CD14-positive monocyte (primary cell): ENCODE measurements around the gene GLDC. TPM values are rescaled to one million over a fixed set of nuclear protein-coding genes. Genes with fewer than 3 reads are reported as not detected.
A peak's percentile ranks its signal among the peaks of the same experiment; 100 is the strongest.

Source experiments
- DNase-seq, 3 donors: peaks; one replicate each; pipeline ENCODE4 v3.0.0-alpha.2; 2011 to 2022
- H2AFZ ChIP-seq: 2 replicates; pipeline ENCODE4 v1.6.0; 2012; ENCODE audit warnings: mild to moderate bottlenecking, low read depth, low read length, inconsistent platforms; ENCODE audit not compliant: insufficient read depth, poor library complexity, severe bottlenecking
- H3K27ac ChIP-seq, 2 donors: 1 replicate in 1 of 2; 2 replicates in 1 of 2; pipeline ENCODE4 v1.5.1; 2012 to 2013; ENCODE audit warnings: low read length in 2 of 2, control low read depth in 1 of 2, inconsistent platforms in 1 of 2, low read depth in 1 of 2, mild to moderate bottlenecking in 1 of 2
- H3K27me3 ChIP-seq, 2 donors: one replicate each; pipeline versions ENCODE4 v1.6.0 to v1.6.1; 2011 to 2013; ENCODE audit warnings: low read length in 2 of 2; ENCODE audit not compliant: control insufficient read depth in 2 of 2, insufficient read depth in 2 of 2
- H3K36me3 ChIP-seq, 2 donors: replicated peaks in 1 of 2; 1 replicate in 1 of 2; 2 replicates in 1 of 2; pipeline versions ENCODE4 v1.5.1 to v1.6.1; 2012 to 2013; ENCODE audit warnings: low read length in 2 of 2, control low read depth in 1 of 2, inconsistent platforms in 1 of 2, mild to moderate bottlenecking in 1 of 2; ENCODE audit not compliant: insufficient read depth in 2 of 2, control insufficient read depth in 1 of 2
- H3K4me1 ChIP-seq, 2 donors: 1 replicate in 1 of 2; 2 replicates in 1 of 2; pipeline versions ENCODE4 v1.5.1 to v1.6.1; 2012 to 2013; ENCODE audit warnings: low read length in 2 of 2, control low read depth in 1 of 2, inconsistent platforms in 1 of 2, mild to moderate bottlenecking in 1 of 2, moderate library complexity in 1 of 2; ENCODE audit not compliant: insufficient read depth in 2 of 2, control insufficient read depth in 1 of 2
- H3K4me2 ChIP-seq: replicated peaks from 2 replicates; pipeline ENCODE3; 2012; ENCODE audit warnings: low read length, moderate library complexity, mild to moderate bottlenecking; ENCODE audit not compliant: poor library complexity, severe bottlenecking; ENCODE audit errors: extremely low read depth
- H3K4me3 ChIP-seq, 3 experiments: fragments of 200-600 bp in 1 of 3; sonication (generic) in 1 of 3; replicated peaks in 1 of 3; 1 replicate in 2 of 3; 2 replicates in 1 of 3; pipeline ENCODE4 v1.5.1; 2011 to 2013; ENCODE audit warnings: low read length in 3 of 3, mild to moderate bottlenecking in 3 of 3, control low read depth in 2 of 3, low read depth in 2 of 3, inconsistent platforms in 1 of 3, moderate library complexity in 1 of 3
- H3K79me2 ChIP-seq: 2 replicates; pipeline ENCODE4 v1.6.0; 2012; ENCODE audit warnings: mild to moderate bottlenecking, control low read depth, inconsistent platforms, low read length, moderate library complexity; ENCODE audit not compliant: insufficient read depth
- H3K9ac ChIP-seq: 2 replicates; pipeline ENCODE4 v1.6.0; 2017; ENCODE audit warnings: low read length, mild to moderate bottlenecking; ENCODE audit not compliant: insufficient read depth, poor library complexity, severe bottlenecking
- H3K9me3 ChIP-seq, 2 donors: replicated peaks in 1 of 2; 1 replicate in 1 of 2; 2 replicates in 1 of 2; pipeline versions ENCODE4 v1.5.1 to v1.6.1; 2012 to 2013; ENCODE audit warnings: low read length in 2 of 2, control low read depth in 1 of 2; ENCODE audit not compliant: control insufficient read depth in 1 of 2, insufficient read depth in 1 of 2
- H4K20me1 ChIP-seq: 2 replicates; pipeline ENCODE4 v1.6.0; 2012; ENCODE audit warnings: mild to moderate bottlenecking, low read length, control low read depth, moderate library complexity; ENCODE audit not compliant: insufficient read depth
- H3K27ac Mint-ChIP-seq, 7 donors: one replicate each; pipeline ENCODE4 v1.8.0; 2020; ENCODE audit warnings: mild to moderate bottlenecking in 7 of 7, mixed read lengths in 7 of 7, moderate library complexity in 6 of 7, inconsistent platforms in 2 of 7
- H3K27me3 Mint-ChIP-seq, 3 donors: one replicate each; pipeline ENCODE4 v1.8.0; 2021 to 2022; ENCODE audit warnings: low read depth in 3 of 3, mild to moderate bottlenecking in 3 of 3, mixed read lengths in 3 of 3, moderate library complexity in 3 of 3, inconsistent platforms in 1 of 3
- H3K36me3 Mint-ChIP-seq, 2 donors: one replicate each; pipeline ENCODE4 v1.8.0; 2020; ENCODE audit warnings: mixed read lengths in 2 of 2, inconsistent platforms in 1 of 2, mild to moderate bottlenecking in 1 of 2
- H3K4me1 Mint-ChIP-seq: one replicate; pipeline ENCODE4 v1.8.0; 2020; ENCODE audit warnings: mild to moderate bottlenecking, mixed read lengths
- H3K4me3 Mint-ChIP-seq, 2 donors: one replicate each; pipeline ENCODE4 v1.8.0; 2020; ENCODE audit warnings: mild to moderate bottlenecking in 2 of 2, mixed read lengths in 2 of 2, moderate library complexity in 1 of 2
- H3K9me3 Mint-ChIP-seq, 7 donors: one replicate each; pipeline ENCODE4 v1.8.0; 2020 to 2022; ENCODE audit warnings: mixed read lengths in 7 of 7, mild to moderate bottlenecking in 6 of 7, moderate library complexity in 6 of 7, inconsistent platforms in 2 of 7
- WGBS: methylation state at CpG from one replicate; pipeline ENCODE4 v1.1.5; 2013; ENCODE audit warnings: missing lambda C conversion rate; ENCODE audit not compliant: insufficient coverage; 5-methylcytosine and 5-hydroxymethylcytosine counted together
- intact Hi-C, 2 donors: fragments of 100-400 bp; cut with micrococcal nuclease; formaldehyde crosslinking; loops; one replicate each; pipeline versions ENCODE4 v1.15.0 to v1.15.1; 2023
- polyA plus RNA-seq, 3 donors: library from polyadenylated mRNA; depleted of rRNA in 1 of 3; unstranded in 2 of 3; stranded (reverse) in 1 of 3; fragments of 300-500 nt in 2 of 3; fragments of >200 nt in 1 of 3; fragmentation: Illumina TruSeq in 2 of 3; gene quantifications; 1 replicate in 2 of 3; 2 replicates in 1 of 3; pipeline ENCODE4 v1.2.3, GENCODE V29; 2012 to 2021
- TF ChIP-seq, protein P1 (sequence below): fragments of 200-600 bp; IDR thresholded peaks from one replicate; pipeline ENCODE4 v1.8.0; 2022; ENCODE audit warnings: antibody characterized with exemption, mild to moderate bottlenecking

Gene GLDC
- polyA plus RNA-seq, 3 donors = not detected

DNA sequence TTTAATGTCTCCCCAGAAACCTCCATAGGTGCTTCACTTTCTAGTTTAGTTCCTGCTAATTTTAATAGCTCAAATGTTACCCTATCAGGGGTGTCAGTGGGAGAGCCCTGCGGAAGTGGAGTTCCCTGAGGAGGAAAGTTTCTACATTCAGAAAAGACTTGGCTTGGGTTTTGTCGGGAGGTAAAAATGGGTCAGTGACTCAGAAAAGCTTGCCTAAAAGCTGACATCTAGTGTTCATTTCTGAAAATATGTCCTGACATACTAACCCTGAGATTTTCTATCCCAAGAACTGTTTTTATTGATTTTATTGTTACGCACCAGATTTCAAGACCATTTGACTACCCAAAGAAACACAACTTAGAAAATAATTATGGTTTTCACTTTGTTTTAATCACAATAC lies 40.9 kb upstream of the GLDC start:
- peaks cover 17% of the 10 kb centered on the region for H3K79me2 ChIP-seq
- H2AFZ ChIP-seq = no peak overlapping the region
- H3K4me3 ChIP-seq = no peak overlapping the region
- H3K27ac ChIP-seq = no peak overlapping the region
- H3K27me3 ChIP-seq = no peaks in the 10 kb centered on the region
- H3K4me1 Mint-ChIP-seq = peaks cover 34% of the 10 kb centered on the region
- intact Hi-C loops = loop anchor here in 1 of 2 donors (10.0 kb wide), 1 partner anchor 102 kb away; no protein-coding TSS in a partner anchor
- H4K20me1 ChIP-seq = no peaks in the 10 kb centered on the region
- no peak overlapping the region for H3K9ac ChIP-seq
- TF ChIP-seq, protein P1, sequence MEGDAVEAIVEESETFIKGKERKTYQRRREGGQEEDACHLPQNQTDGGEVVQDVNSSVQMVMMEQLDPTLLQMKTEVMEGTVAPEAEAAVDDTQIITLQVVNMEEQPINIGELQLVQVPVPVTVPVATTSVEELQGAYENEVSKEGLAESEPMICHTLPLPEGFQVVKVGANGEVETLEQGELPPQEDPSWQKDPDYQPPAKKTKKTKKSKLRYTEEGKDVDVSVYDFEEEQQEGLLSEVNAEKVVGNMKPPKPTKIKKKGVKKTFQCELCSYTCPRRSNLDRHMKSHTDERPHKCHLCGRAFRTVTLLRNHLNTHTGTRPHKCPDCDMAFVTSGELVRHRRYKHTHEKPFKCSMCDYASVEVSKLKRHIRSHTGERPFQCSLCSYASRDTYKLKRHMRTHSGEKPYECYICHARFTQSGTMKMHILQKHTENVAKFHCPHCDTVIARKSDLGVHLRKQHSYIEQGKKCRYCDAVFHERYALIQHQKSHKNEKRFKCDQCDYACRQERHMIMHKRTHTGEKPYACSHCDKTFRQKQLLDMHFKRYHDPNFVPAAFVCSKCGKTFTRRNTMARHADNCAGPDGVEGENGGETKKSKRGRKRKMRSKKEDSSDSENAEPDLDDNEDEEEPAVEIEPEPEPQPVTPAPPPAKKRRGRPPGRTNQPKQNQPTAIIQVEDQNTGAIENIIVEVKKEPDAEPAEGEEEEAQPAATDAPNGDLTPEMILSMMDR = no peak
- H3K36me3 ChIP-seq = no peaks in the 10 kb centered on the region
- no peak overlapping the region for H3K4me2 ChIP-seq
- DNase-seq = no peak
- H3K36me3 Mint-ChIP-seq = peaks cover 0 to 8% of the 10 kb centered on the region in 2 donors
- no peak overlapping the region for H3K27ac Mint-ChIP-seq
- no peak overlapping the region for H3K4me3 Mint-ChIP-seq
- peaks cover 0 to 2% (median 0%) of the 10 kb centered on the region in 3 donors for H3K27me3 Mint-ChIP-seq
- no CpG with 5 or more reads among the region's 3 CpGs for WGBS
- H3K4me1 ChIP-seq = peaks cover 38 to 44% of the 10 kb centered on the region in 2 donors
- H3K9me3 Mint-ChIP-seq = peaks cover 0 to 2% (median 0%) of the 10 kb centered on the region in 7 donors
- no peaks in the 10 kb centered on the region for H3K9me3 ChIP-seq

DNA sequence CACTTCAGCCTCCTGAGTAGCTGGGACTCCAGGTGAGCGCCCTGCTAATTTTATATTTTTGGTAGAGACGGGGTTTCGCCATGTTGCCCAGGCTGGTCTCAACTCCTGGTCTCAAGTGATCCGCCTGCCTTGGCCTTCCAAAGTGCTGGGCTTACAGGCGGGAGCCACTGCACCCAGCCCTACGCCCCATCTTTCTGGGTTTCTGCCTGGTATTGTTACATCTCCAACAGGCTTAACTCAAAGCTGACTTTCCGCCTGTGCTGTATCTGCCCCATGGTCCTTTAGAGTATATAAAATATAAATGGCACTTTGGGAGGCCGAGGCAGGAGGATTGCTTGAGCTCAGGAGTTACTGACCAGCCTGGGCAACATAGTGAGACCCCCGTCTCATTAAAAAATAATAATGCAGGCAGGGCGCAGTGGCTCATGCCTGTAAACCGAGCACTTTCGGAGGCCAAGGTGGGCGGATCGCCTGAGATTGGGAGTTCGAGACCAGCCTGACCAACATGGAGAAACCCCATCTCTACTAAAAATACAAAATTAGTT lies 36.5 kb upstream of the GLDC start:
- DNase-seq = no peak
- Histone ChIP-seq H3K9me3 (no peaks in the 10 kb centered on the region), H3K4me3 (peak overlapping the region; percentile 48 to 72 (median 68)), H3K79me2 (peaks cover 17% of the 10 kb centered on the region), H2AFZ (peak overlapping the region; percentile 75), H3K4me2 (peak overlapping the region; percentile 66), H3K4me1 (peaks cover 43 to 47% of the 10 kb centered on the region in 2 donors), H3K27me3 (no peaks in the 10 kb centered on the region), H4K20me1 (no peaks in the 10 kb centered on the region), H3K27ac (peak overlapping the region; percentile 96 to 98), H3K9ac (peak overlapping the region; percentile 90), H3K36me3 (no peaks in the 10 kb centered on the region)
- peak overlapping the region; percentile 83 to 95 for H3K4me3 Mint-ChIP-seq
- intact Hi-C loops = loop anchor here (2.0 to 10.0 kb wide), 4 partner anchors 35 to 97 kb away; partner anchors contain the start of gene KDM4C (in 2 of the 2)
- H3K27me3 Mint-ChIP-seq = peaks cover 0 to 4% (median 0%) of the 10 kb centered on the region in 3 donors
- WGBS = 13% methylated on average over 7 of the region's 15 CpGs
- peaks cover 0 to 2% (median 0%) of the 10 kb centered on the region in 7 donors for H3K9me3 Mint-ChIP-seq
- H3K36me3 Mint-ChIP-seq = peaks cover 0 to 2% of the 10 kb centered on the region in 2 donors
- TF ChIP-seq, protein P1 = no peak
- peaks cover 29% of the 10 kb centered on the region for H3K4me1 Mint-ChIP-seq
- H3K27ac Mint-ChIP-seq = peak overlapping the region; percentile 98 to 99 (median 99)
